NT2/D1 (cell line): ENCODE data around the gene CLSTN2.

Experiments used
- SUZ12 ChIP-seq: IDR thresholded peaks from 2 replicates; pipeline ENCODE4 v1.6.1; 2011; ENCODE audit not compliant: insufficient read length, insufficient read depth; ENCODE audit errors: extremely low read depth
- YY1 ChIP-seq: IDR thresholded peaks from 2 replicates; pipeline ENCODE4 v1.6.1; 2011; ENCODE audit not compliant: insufficient read length, insufficient read depth
- ZNF274 ChIP-seq: IDR thresholded peaks from 2 replicates; pipeline ENCODE4 v1.6.1; 2011; ENCODE audit warnings: mild to moderate bottlenecking, low read depth, low read length

GRCh38 chr3:140427786-140428185, 492.8 kb downstream of the CLSTN2 start:
- TF ChIP-seq ZNF274 (no peak), SUZ12 (no peak), YY1 (no peak)
